Measurements from ENCODE around the gene NAA10.
A peak's percentile ranks its signal among the peaks of the same experiment; 100 is the strongest.

The NAA10 gene

GRCh38 chrX:153908219-153908860, 26.5 kb downstream of the NAA10 start:
- no peak for DNase-seq

- DNase-seq: no peak
Observed at GRCh38 chrX:153907456-153907855, 27.4 kb downstream of the NAA10 start.

GRCh38 chrX:153906126-153906917, 28.5 kb downstream of the NAA10 start:
- no peak for DNase-seq

GRCh38 chrX:153905481-153906095, 29.2 kb downstream of the NAA10 start:
- no peak for DNase-seq

- DNase-seq: no peak
Observed at GRCh38 chrX:153903991-153904957, 30.6 kb downstream of the NAA10 start, which contains the start of gene AVPR2. Gene AVPR2 (plus strand): TSS chrX:153904673. CDS start chrX:153905146, 473 bp downstream.

- DNase-seq: no peak
Observed at GRCh38 chrX:153903238-153903980, 31.4 kb downstream of the NAA10 start.

GRCh38 chrX:153902385-153902784, 32.5 kb downstream of the NAA10 start:
- no peak for DNase-seq

- no peak for DNase-seq
Observed at GRCh38 chrX:153901753-153902140, 33.1 kb downstream of the NAA10 start.

GRCh38 chrX:153900831-153901752, 33.7 kb downstream of the NAA10 start:
- DNase-seq: peak; percentile 46 to 50

GRCh38 chrX:153897899-153898298, 36.9 kb downstream of the NAA10 start:
- no peak for DNase-seq

GRCh38 chrX:153889123-153889522, 45.7 kb downstream of the NAA10 start:
- no peak for DNase-seq

GRCh38 chrX:153888344-153888743, 46.5 kb downstream of the NAA10 start:
- no peak for DNase-seq

GRCh38 chrX:153887385-153887784, 47.5 kb downstream of the NAA10 start:
- no peak for DNase-seq

- DNase-seq: no peak
Observed at GRCh38 chrX:153886915-153887314, 47.9 kb downstream of the NAA10 start.

GRCh38 chrX:153885968-153886903, 48.6 kb downstream of the NAA10 start, which contains the start of gene L1CAM:
Gene L1CAM (minus strand): TSS chrX:153886173. CDS start chrX:153875836, 10,337 bp downstream.
- DNase-seq: peak; percentile 20 to 21

GRCh38 chrX:153885208-153885787, 49.5 kb downstream of the NAA10 start:
- no peak for DNase-seq

GRCh38 chrX:153884590-153884989, 50.2 kb downstream of the NAA10 start:
- no peak for DNase-seq

GRCh38 chrX:153884136-153884535, 50.7 kb downstream of the NAA10 start:
- no peak for DNase-seq
